IPS-18a (cell line): ENCODE measurements around the gene TRIOBP.

ENCODE experiments used
- H3K27ac ChIP-seq: one replicate; pipeline ENCODE4 v1.5.1; 2013; ENCODE audit warnings: low read length
- H3K27me3 ChIP-seq: one replicate; pipeline ENCODE4 v1.6.1; 2013; ENCODE audit warnings: mild to moderate bottlenecking, low read length; ENCODE audit not compliant: control insufficient read depth, insufficient read depth
- H3K36me3 ChIP-seq: one replicate; pipeline ENCODE4 v1.6.1; 2013; ENCODE audit warnings: low read depth, low read length; ENCODE audit not compliant: control insufficient read depth
- H3K4me1 ChIP-seq: one replicate; pipeline ENCODE4 v1.6.1; 2013; ENCODE audit warnings: low read depth, low read length; ENCODE audit not compliant: control insufficient read depth
- H3K4me3 ChIP-seq: one replicate; pipeline ENCODE4 v1.5.1; 2013; ENCODE audit warnings: low read length
- H3K9ac ChIP-seq: one replicate; pipeline ENCODE4 v1.6.1; 2013; ENCODE audit warnings: mild to moderate bottlenecking, low read length, moderate library complexity
- H3K9me3 ChIP-seq: one replicate; pipeline ENCODE4 v1.6.1; 2013; ENCODE audit warnings: low read depth, low read length; ENCODE audit not compliant: control insufficient read depth

The TRIOBP gene

GRCh38 chr22:37674248-37674647 is 22.6 kb upstream of the TRIOBP start:
- Histone ChIP-seq H3K4me1 (peaks cover 8% of the 10 kb centered on the region), H3K36me3 (peaks cover 3% of the 10 kb centered on the region), H3K9ac (no peak overlapping the region), H3K27me3 (no peaks in the 10 kb centered on the region), H3K9me3 (no peaks in the 10 kb centered on the region), H3K4me3 (no peak overlapping the region), H3K27ac (no peak overlapping the region)

GRCh38 chr22:37674951-37675929 is 21.6 kb upstream of the TRIOBP start, which contains the start of gene LGALS1:
LGALS1 (plus strand) TSS chr22:37675636; CDS start chr22:37675703, 67 bp downstream.
- no peak within 1 kb of the TSS for H3K27ac ChIP-seq
- peaks cover 8% of the 10 kb centered on the region for H3K4me1 ChIP-seq
- no peak within 1 kb of the TSS for H3K9ac ChIP-seq
- no peaks in the 10 kb centered on the region for H3K36me3 ChIP-seq
- peak within 1 kb of the TSS; percentile 64 for H3K4me3 ChIP-seq
- no peaks in the 10 kb centered on the region for H3K27me3 ChIP-seq
- H3K9me3 ChIP-seq: no peaks in the 10 kb centered on the region

DNA sequence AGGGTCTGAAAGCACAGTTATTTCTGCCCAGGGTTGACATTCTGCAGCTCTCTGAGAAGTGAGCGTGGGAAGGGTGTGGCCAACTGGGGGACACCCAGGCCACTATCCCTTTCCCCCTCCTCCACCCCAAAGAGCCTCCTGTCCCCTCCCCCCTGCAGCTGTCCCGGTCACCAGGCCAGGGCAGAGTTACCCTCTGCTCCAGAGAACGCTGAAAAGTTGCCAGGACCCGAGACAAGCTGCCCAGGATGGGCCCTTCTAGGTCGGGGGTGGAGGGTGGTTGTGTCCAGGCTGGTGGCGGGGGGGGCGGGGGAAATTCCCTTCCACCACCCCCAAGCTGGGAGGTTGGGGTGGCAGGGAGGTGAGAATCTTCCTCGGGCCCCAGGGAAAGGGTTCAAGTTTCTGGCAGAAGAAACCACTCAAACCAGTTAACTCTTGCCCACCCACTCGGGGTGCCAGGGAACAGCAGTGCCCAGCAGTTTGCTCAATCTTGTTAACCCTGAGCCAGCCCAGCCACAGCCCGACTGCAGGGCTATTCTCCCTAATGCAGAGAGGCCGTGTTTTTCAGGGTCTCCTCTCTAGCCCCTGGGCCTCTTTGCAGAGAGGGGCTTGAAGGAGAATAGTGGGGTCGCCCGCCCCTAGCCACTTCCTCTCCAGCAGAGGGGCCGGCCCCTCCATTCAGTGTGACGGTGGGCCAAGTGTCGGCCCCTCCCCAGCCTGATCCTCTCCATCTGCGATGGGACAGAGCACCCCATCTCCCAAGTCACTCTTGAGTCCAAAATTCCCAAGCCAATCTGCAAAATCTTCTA is 20.7 kb upstream of the TRIOBP start:
- no peaks in the 10 kb centered on the region for H3K27me3 ChIP-seq
- H3K9ac ChIP-seq: no peak overlapping the region
- peak overlapping the region; percentile 64 for H3K4me3 ChIP-seq
- H3K4me1 ChIP-seq: peaks cover 8% of the 10 kb centered on the region
- H3K9me3 ChIP-seq: no peaks in the 10 kb centered on the region
- H3K27ac ChIP-seq: no peak overlapping the region
- H3K36me3 ChIP-seq: no peaks in the 10 kb centered on the region

GRCh38 chr22:37676736-37677492 is 19.9 kb upstream of the TRIOBP start:
- Histone ChIP-seq H3K4me3 (peak overlapping the region; percentile 64), H3K9ac (no peak overlapping the region), H3K36me3 (no peaks in the 10 kb centered on the region), H3K27ac (no peak overlapping the region), H3K27me3 (no peaks in the 10 kb centered on the region), H3K4me1 (peaks cover 8% of the 10 kb centered on the region), H3K9me3 (no peaks in the 10 kb centered on the region)

DNA sequence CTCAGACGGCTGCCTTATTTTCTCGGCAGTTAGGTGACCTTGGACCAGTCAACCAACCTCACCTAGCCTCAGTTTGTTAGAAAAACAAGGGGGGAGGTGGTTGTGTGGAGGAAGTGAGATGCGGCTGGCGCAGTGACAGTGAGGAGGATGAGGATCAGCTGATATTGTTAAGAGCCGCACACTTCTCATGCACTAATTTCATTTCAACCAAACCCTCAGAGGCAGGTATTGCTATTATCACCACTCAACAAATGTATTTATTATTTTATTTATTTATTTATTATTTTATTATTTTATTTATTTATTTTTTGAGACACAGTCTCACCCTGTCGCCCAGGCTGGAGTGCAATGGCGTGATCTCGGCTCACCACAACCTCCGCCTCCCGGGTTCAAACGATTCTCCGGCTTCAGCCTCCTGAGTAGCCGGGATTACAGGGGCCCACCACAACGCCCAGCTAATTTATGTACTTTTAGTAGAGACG is 19.3 kb upstream of the TRIOBP start:
- H3K27me3 ChIP-seq: no peaks in the 10 kb centered on the region
- no peaks in the 10 kb centered on the region for H3K36me3 ChIP-seq
- peaks cover 8% of the 10 kb centered on the region for H3K4me1 ChIP-seq
- no peaks in the 10 kb centered on the region for H3K9me3 ChIP-seq
- H3K27ac ChIP-seq: no peak overlapping the region
- peak overlapping the region; percentile 64 for H3K4me3 ChIP-seq
- H3K9ac ChIP-seq: no peak overlapping the region

DNA sequence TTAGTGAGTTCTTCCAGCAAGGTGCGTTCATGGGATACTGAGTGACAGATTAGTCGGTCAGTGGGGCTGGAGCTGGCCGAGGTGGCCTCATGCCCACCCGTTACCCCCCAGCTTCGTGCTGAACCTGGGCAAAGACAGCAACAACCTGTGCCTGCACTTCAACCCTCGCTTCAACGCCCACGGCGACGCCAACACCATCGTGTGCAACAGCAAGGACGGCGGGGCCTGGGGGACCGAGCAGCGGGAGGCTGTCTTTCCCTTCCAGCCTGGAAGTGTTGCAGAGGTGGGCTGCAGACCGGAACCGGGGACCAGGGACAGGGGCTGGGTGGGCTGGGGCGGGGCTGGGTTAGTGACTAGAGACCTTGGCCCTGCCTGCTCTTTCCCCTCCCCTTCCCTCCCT is 18.5 kb upstream of the TRIOBP start:
- Histone ChIP-seq H3K9me3 (no peaks in the 10 kb centered on the region), H3K27me3 (no peaks in the 10 kb centered on the region), H3K9ac (no peak overlapping the region), H3K4me3 (no peak overlapping the region), H3K4me1 (peaks cover 8% of the 10 kb centered on the region), H3K36me3 (no peaks in the 10 kb centered on the region), H3K27ac (no peak overlapping the region)

- Histone ChIP-seq H3K9ac (no peak overlapping the region), H3K27ac (no peak overlapping the region), H3K4me1 (peaks cover 8% of the 10 kb centered on the region), H3K9me3 (no peaks in the 10 kb centered on the region), H3K27me3 (no peaks in the 10 kb centered on the region), H3K36me3 (no peaks in the 10 kb centered on the region), H3K4me3 (no peak overlapping the region)
Measured at GRCh38 chr22:37679670-37680069, 17.2 kb upstream of the TRIOBP start.

GRCh38 chr22:37680191-37680851 is 16.5 kb upstream of the TRIOBP start:
- H3K27me3 ChIP-seq: no peaks in the 10 kb centered on the region
- no peak overlapping the region for H3K27ac ChIP-seq
- H3K36me3 ChIP-seq: no peaks in the 10 kb centered on the region
- no peaks in the 10 kb centered on the region for H3K9me3 ChIP-seq
- H3K4me1 ChIP-seq: peaks cover 5% of the 10 kb centered on the region
- H3K9ac ChIP-seq: no peak overlapping the region
- H3K4me3 ChIP-seq: no peak overlapping the region

DNA sequence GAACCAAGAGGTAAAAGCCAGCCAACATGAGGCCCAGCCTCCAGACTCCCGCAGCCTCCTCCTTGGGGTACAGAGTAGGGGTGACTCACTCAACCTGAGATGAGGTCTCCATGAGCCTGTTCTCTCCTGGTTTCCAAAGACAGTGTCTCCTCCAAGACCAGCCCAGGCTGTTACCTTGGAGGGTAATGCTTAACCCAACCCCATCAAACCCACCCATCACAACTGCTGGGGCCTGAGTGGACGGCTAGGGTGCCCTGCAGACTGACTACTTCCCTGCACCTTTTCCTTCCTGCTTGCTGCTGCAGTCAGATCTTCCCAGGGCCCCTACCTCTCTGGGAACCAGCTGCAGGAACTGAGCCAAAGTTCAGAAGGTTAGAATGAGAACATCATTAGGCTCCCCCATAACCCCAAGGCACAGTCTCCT is 15.8 kb upstream of the TRIOBP start:
- peaks cover 5% of the 10 kb centered on the region for H3K4me1 ChIP-seq
- H3K4me3 ChIP-seq: no peak overlapping the region
- no peak overlapping the region for H3K27ac ChIP-seq
- H3K9ac ChIP-seq: no peak overlapping the region
- no peaks in the 10 kb centered on the region for H3K36me3 ChIP-seq
- no peaks in the 10 kb centered on the region for H3K9me3 ChIP-seq
- no peaks in the 10 kb centered on the region for H3K27me3 ChIP-seq

DNA sequence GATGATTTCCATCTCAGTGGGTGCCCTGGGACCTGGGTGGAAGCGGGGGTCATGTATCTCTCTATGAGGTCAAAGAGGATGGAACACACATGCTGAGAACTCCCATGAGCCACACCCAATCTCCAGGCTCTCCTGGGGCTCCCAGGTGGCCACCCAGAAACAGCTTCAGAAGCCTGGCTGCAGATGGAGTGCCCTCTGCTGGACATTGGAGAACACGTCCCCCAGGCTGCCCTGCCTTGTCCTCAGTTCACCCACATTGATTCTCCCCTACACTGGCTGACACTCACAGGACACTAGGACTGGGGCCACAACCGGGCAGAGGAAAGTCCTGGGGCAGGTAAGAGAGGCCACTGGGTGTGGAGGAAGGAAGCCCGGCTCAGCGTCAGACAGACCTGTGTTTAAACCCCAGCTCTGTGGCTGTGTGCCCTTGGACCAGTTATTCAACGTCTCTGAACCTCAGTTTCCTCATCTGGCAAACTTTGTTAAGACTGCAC is 15.2 kb upstream of the TRIOBP start:
- Histone ChIP-seq H3K36me3 (no peaks in the 10 kb centered on the region), H3K4me1 (peaks cover 1% of the 10 kb centered on the region), H3K9me3 (no peaks in the 10 kb centered on the region), H3K27me3 (no peaks in the 10 kb centered on the region), H3K27ac (no peak overlapping the region), H3K4me3 (no peak overlapping the region), H3K9ac (no peak overlapping the region)
